Measurements from ENCODE around the gene RCBTB2.

DNA sequence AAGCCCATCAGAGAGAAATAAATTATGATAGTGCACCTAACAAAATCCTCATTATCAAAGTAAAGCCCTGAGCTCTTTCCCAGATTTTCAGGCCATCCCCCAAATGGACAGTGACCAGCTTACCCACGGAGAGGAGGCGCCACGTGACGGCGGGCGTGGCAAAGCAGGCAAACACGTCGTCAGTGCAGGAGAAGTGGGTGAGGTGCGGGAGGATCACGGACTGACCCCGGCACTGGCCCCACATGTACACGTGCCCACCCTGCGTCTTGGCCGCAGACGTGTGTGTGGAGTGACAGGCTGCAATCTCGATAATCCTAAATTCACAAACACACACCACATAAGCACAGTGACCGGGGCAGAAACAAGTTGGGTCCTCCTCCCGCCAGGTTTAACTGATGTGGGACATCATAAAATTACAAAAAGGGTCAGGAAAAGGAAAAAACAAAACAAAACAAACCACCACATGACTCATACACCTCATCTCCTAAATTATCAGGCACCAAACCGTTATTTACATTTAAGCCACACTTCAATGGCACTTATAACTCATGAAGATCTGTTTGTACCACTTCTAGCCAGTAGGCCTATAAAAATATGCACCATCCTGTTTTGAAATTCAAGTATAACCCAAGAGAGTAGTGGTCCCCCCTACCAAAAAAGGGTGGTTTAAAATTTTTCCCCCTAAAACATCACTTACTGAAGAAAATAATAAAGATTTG, 30.1 kb downstream of the RCBTB2 start:
- TF ChIP-seq CTCF (IDR thresholded peaks at IDR 0.05) (no peak), POLR2A (IDR thresholded peaks at IDR 0.05) (no peak)
